ENCODE data around the gene RNF25. TPM values are rescaled to one million over a fixed set of nuclear protein-coding genes. Genes with fewer than 3 reads are reported as not detected.

The RNF25 gene
- total and polyA plus RNA-seq, 2 of the 4 experiments (the other 2 are of a cell fraction): 56.5 to 78.1 TPM

Other genes with a start within 250 kb of the RNF25 start
- 6.5 and 7.5 TPM in 2 replicates for gene USP37, start 103.7 kb downstream of the RNF25 start, total RNA-seq (2012; rRNA removed)
- 1.2 and 1.6 TPM in 2 replicates for gene USP37, start 103.7 kb downstream of the RNF25 start, polyA plus RNA-seq (2012; rRNA removed)
- 70.5 and 71.0 TPM in 2 replicates for gene CNOT9, start 103.2 kb downstream of the RNF25 start, total RNA-seq (2012; rRNA removed)
- 33.1 and 35.2 TPM in 2 replicates for gene CNOT9, start 103.2 kb downstream of the RNF25 start, polyA plus RNA-seq (2012; rRNA removed)
- gene PLCD4, start 64.1 kb downstream of the RNF25 start, total RNA-seq (2012; rRNA removed): 1.4 and 2.0 TPM in 2 replicates
- gene PLCD4, start 64.1 kb downstream of the RNF25 start, polyA plus RNA-seq (2012; rRNA removed): 1.5 and 1.9 TPM in 2 replicates
- 3.3 and 4.3 TPM in 2 replicates for gene ZNF142, start 12.4 kb downstream of the RNF25 start, total RNA-seq (2012; rRNA removed)
- 9.7 and 12.1 TPM in 2 replicates for gene ZNF142, start 12.4 kb downstream of the RNF25 start, polyA plus RNA-seq (2012; rRNA removed)
- 39.1 and 39.2 TPM in 2 replicates for gene BCS1L, start 12.3 kb downstream of the RNF25 start, total RNA-seq (2012; rRNA removed)
- gene BCS1L, start 12.3 kb downstream of the RNF25 start, polyA plus RNA-seq (2012; rRNA removed): 56.7 and 56.9 TPM in 2 replicates
- 15.3 and 17.6 TPM in 2 replicates for gene STK36, start 84 bp upstream of the RNF25 start, total RNA-seq (2012; rRNA removed)
- 40.8 and 44.5 TPM in 2 replicates for gene STK36, start 84 bp upstream of the RNF25 start, polyA plus RNA-seq (2012; rRNA removed)
- gene TTLL4, start 38.8 kb upstream of the RNF25 start, total RNA-seq (2012; rRNA removed): 8.3 and 9.0 TPM in 2 replicates
- gene TTLL4, start 38.8 kb upstream of the RNF25 start, polyA plus RNA-seq (2012; rRNA removed): 22.8 and 22.9 TPM in 2 replicates
- 4.2 and 5.2 TPM in 2 replicates for gene CYP27A1, start 110.1 kb upstream of the RNF25 start, total RNA-seq (2012; rRNA removed)
- gene CYP27A1, start 110.1 kb upstream of the RNF25 start, polyA plus RNA-seq (2012; rRNA removed): 4.5 and 5.3 TPM in 2 replicates
- gene PRKAG3, start 159.8 kb upstream of the RNF25 start, total RNA-seq (2012; rRNA removed): not detected in 2 replicates
- gene PRKAG3, start 159.8 kb upstream of the RNF25 start, polyA plus RNA-seq (2012; rRNA removed): not detected in 2 replicates
- not detected in 2 replicates for gene WNT6, start 187.8 kb upstream of the RNF25 start, total RNA-seq (2012; rRNA removed)
- not detected in 2 replicates for gene WNT6, start 187.8 kb upstream of the RNF25 start, polyA plus RNA-seq (2012; rRNA removed)
- not detected in 2 replicates for gene WNT10A, start 208.8 kb upstream of the RNF25 start, total RNA-seq (2012; rRNA removed)
- not detected in 2 replicates for gene WNT10A, start 208.8 kb upstream of the RNF25 start, polyA plus RNA-seq (2012; rRNA removed)